Measurements from ENCODE around the gene PIAS4.

PIAS4 gene

GRCh38 chr19:4007021-4007835 is at the start of gene PIAS4:
TSS of gene PIAS4 (plus strand) at chr19:4007736. CDS start at chr19:4007761, 25 bp downstream.
- TF ChIP-seq SNAI2 (CRISPR knock-in tag; IDR thresholded peaks at IDR 0.05): peak; percentile 74; the same call in 1 of the 2 replicates
- no peak for TF ChIP-seq TSHZ2 (CRISPR knock-in tag; IDR thresholded peaks at IDR 0.05)
- TF ChIP-seq, protein P1, sequence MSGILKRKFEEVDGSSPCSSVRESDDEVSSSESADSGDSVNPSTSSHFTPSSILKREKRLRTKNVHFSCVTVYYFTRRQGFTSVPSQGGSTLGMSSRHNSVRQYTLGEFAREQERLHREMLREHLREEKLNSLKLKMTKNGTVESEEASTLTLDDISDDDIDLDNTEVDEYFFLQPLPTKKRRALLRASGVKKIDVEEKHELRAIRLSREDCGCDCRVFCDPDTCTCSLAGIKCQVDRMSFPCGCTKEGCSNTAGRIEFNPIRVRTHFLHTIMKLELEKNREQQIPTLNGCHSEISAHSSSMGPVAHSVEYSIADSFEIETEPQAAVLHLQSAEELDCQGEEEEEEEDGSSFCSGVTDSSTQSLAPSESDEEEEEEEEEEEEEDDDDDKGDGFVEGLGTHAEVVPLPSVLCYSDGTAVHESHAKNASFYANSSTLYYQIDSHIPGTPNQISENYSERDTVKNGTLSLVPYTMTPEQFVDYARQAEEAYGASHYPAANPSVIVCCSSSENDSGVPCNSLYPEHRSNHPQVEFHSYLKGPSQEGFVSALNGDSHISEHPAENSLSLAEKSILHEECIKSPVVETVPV (CRISPR knock-in tag; IDR thresholded peaks at IDR 0.05): no peak
- ATAC-seq: peak; percentile 97

GRCh38 chr19:3958836-3959765 is 48.4 kb upstream of the PIAS4 start:
- TF ChIP-seq GLIS3 (CRISPR knock-in tag; IDR thresholded peaks at IDR 0.05) (no peak), TSHZ2 (CRISPR knock-in tag; IDR thresholded peaks at IDR 0.05) (no peak), BACH2 (CRISPR knock-in tag; IDR thresholded peaks at IDR 0.05; ENCODE audit: borderline replicate concordance) (no peak), ZNF8 (CRISPR knock-in tag; IDR thresholded peaks at IDR 0.05) (no peak), SNAI2 (CRISPR knock-in tag; IDR thresholded peaks at IDR 0.05) (no peak), ZFP30 (CRISPR knock-in tag; IDR thresholded peaks at IDR 0.05) (no peak), PPARA (CRISPR knock-in tag; IDR thresholded peaks at IDR 0.05; ENCODE audit: borderline replicate concordance) (no peak), ARNTL (CRISPR knock-in tag; IDR thresholded peaks at IDR 0.05; ENCODE audit: borderline replicate concordance, low read depth) (no peak), PATZ1 (CRISPR knock-in tag; IDR thresholded peaks at IDR 0.05; ENCODE audit: borderline replicate concordance) (no peak), POU6F1 (CRISPR knock-in tag; IDR thresholded peaks at IDR 0.05; ENCODE audit: borderline replicate concordance, low read depth) (no peak), ISL1 (CRISPR knock-in tag; IDR thresholded peaks at IDR 0.05) (no peak), ZNF70 (CRISPR knock-in tag; IDR thresholded peaks at IDR 0.05) (no peak), RARB (CRISPR knock-in tag; IDR thresholded peaks at IDR 0.05) (no peak), ZC3H10 (CRISPR knock-in tag; IDR thresholded peaks at IDR 0.05) (no peak)
- TF ChIP-seq, protein P2, sequence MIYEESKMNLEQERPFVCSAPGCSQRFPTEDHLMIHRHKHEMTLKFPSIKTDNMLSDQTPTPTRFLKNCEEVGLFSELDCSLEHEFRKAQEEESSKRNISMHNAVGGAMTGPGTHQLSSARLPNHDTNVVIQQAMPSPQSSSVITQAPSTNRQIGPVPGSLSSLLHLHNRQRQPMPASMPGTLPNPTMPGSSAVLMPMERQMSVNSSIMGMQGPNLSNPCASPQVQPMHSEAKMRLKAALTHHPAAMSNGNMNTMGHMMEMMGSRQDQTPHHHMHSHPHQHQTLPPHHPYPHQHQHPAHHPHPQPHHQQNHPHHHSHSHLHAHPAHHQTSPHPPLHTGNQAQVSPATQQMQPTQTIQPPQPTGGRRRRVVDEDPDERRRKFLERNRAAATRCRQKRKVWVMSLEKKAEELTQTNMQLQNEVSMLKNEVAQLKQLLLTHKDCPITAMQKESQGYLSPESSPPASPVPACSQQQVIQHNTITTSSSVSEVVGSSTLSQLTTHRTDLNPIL (CRISPR knock-in tag; IDR thresholded peaks at IDR 0.05; ENCODE audit: low read depth): no peak
- TF ChIP-seq, protein P1 (CRISPR knock-in tag; IDR thresholded peaks at IDR 0.05): no peak
- no peak for ATAC-seq
